Osteocyte (in vitro differentiated cells): Measurements from ENCODE around the gene ZER1. TPM values are rescaled to one million over a fixed set of nuclear protein-coding genes. Genes with fewer than 3 reads are reported as not detected.

Source experiments
- DNase-seq: peaks from one replicate; pipeline ENCODE4 v3.0.0; 2021; ENCODE audit warnings: mixed read lengths; ENCODE audit not compliant: unreplicated experiment; ENCODE audit errors: extremely low spot score
- H3K27ac Mint-ChIP-seq: one replicate; pipeline ENCODE4 v1.8.0; 2021; ENCODE audit warnings: mild to moderate bottlenecking, mixed read lengths; ENCODE audit not compliant: unreplicated experiment
- H3K27me3 Mint-ChIP-seq: one replicate; pipeline ENCODE4 v1.8.0; 2021; ENCODE audit warnings: mixed read lengths; ENCODE audit not compliant: unreplicated experiment
- H3K36me3 Mint-ChIP-seq: one replicate; pipeline ENCODE4 v1.8.0; 2021; ENCODE audit warnings: mixed read lengths; ENCODE audit not compliant: unreplicated experiment
- H3K4me1 Mint-ChIP-seq: one replicate; pipeline ENCODE4 v1.8.0; 2021; ENCODE audit warnings: mixed read lengths; ENCODE audit not compliant: unreplicated experiment
- H3K4me3 Mint-ChIP-seq: one replicate; pipeline ENCODE4 v1.8.0; 2021; ENCODE audit warnings: mild to moderate bottlenecking, moderate library complexity, mixed read lengths; ENCODE audit not compliant: unreplicated experiment
- H3K9me3 Mint-ChIP-seq: one replicate; pipeline ENCODE4 v1.8.0; 2021; ENCODE audit warnings: mixed read lengths; ENCODE audit not compliant: unreplicated experiment
- CTCF ChIP-seq: fragments of 200-600 bp; sonication (generic); IDR thresholded peaks from 2 replicates; pipeline ENCODE4 v1.5.0; 2021; ENCODE audit warnings: antibody characterized with exemption, mild to moderate bottlenecking, moderate library complexity
- total RNA-seq: library from RNA; stranded (reverse); gene quantifications from 2 replicates; pipeline ENCODE4 v1.2.1, GENCODE V29; 2021

The ZER1 gene
- total RNA-seq, 1 donor from 2014 or later: 61.9 TPM

DNA sequence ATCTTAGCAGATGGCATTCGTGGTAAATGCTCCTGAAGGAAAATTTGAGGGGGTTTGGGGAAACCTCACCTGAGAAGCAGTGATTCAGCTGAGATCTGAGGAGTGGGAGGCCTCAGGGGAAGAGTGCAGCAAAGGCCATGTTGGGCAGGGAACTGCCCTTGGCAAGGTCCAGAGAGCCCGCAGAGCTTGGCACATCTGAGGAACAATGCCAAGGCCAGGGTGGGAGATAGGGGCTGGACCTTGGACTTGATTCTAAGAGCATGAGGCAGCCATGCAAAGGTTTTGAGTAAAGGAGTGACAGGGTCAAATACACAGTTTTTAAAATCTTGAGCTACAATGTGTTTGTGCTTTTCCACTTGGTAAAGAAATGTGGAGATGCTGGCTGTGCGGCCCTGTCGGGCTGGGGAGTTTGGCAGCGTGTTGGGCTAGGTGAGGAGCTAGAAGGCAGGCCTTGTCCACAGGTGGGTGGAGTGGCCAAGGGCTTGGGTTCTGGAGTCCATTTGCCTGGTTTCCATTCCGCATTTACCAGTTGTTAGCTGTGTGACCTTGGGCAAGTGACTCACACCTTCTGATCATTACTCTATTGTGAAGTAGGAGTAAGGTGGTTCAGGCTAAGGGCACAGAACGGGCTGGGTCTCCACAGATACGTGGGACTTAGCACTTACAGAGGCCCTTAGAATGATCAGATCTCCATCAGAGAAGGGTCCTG lies 21.4 kb upstream of the ZER1 start:
- H3K4me1 Mint-ChIP-seq: peaks cover 6% of the 10 kb centered on the region
- H3K27ac Mint-ChIP-seq: no peak overlapping the region
- H3K4me3 Mint-ChIP-seq: no peak overlapping the region
- no peaks in the 10 kb centered on the region for H3K9me3 Mint-ChIP-seq
- peaks cover 32% of the 10 kb centered on the region for H3K36me3 Mint-ChIP-seq
- no peak for DNase-seq
- no peak for TF ChIP-seq CTCF
- H3K27me3 Mint-ChIP-seq: no peaks in the 10 kb centered on the region

GRCh38 chr9:128792134-128792533 lies 20.4 kb upstream of the ZER1 start:
- TF ChIP-seq CTCF: no peak
- Mint-ChIP-seq H3K4me3 (no peak overlapping the region), H3K9me3 (no peaks in the 10 kb centered on the region), H3K4me1 (peaks cover 9% of the 10 kb centered on the region), H3K27me3 (no peaks in the 10 kb centered on the region), H3K27ac (no peak overlapping the region), H3K36me3 (peaks cover 28% of the 10 kb centered on the region)
- DNase-seq: no peak

GRCh38 chr9:128790536-128790935 lies 18.8 kb upstream of the ZER1 start:
- Mint-ChIP-seq H3K27me3 (no peaks in the 10 kb centered on the region), H3K4me3 (no peak overlapping the region), H3K9me3 (no peaks in the 10 kb centered on the region), H3K4me1 (peaks cover 14% of the 10 kb centered on the region), H3K36me3 (peaks cover 26% of the 10 kb centered on the region), H3K27ac (no peak overlapping the region)
- no peak for TF ChIP-seq CTCF
- no peak for DNase-seq

- Mint-ChIP-seq H3K9me3 (no peaks in the 10 kb centered on the region), H3K4me3 (peak overlapping the region; percentile 95), H3K36me3 (peaks cover 20% of the 10 kb centered on the region), H3K27ac (no peak overlapping the region), H3K27me3 (no peaks in the 10 kb centered on the region), H3K4me1 (peaks cover 19% of the 10 kb centered on the region)
- no peak for TF ChIP-seq CTCF
- DNase-seq: no peak
These were observed 16.7 kb upstream of the ZER1 start for GRCh38 chr9:128788445-128788844.

GRCh38 chr9:128787659-128788058 lies 15.9 kb upstream of the ZER1 start:
- H3K36me3 Mint-ChIP-seq: peaks cover 12% of the 10 kb centered on the region
- H3K9me3 Mint-ChIP-seq: no peaks in the 10 kb centered on the region
- H3K27me3 Mint-ChIP-seq: no peaks in the 10 kb centered on the region
- no peak for TF ChIP-seq CTCF
- no peak for DNase-seq
- H3K4me3 Mint-ChIP-seq: peak overlapping the region; percentile 95
- H3K27ac Mint-ChIP-seq: peak overlapping the region; percentile 79
- peaks cover 24% of the 10 kb centered on the region for H3K4me1 Mint-ChIP-seq
